B cell (primary cell): Measurements from ENCODE around the gene PHRF1. TPM values are rescaled to one million over a fixed set of nuclear protein-coding genes. Genes with fewer than 3 reads are reported as not detected.
A peak's percentile ranks its signal among the peaks of the same experiment; 100 is the strongest.

Experiments
- ATAC-seq: fragments of 200-7000 bp; cut with Tn5 transposase; one replicate; pipeline ENCODE4 v1.10.0; 2021; ENCODE audit warnings: low read depth, mild to moderate bottlenecking, moderate number of reproducible peaks, moderate library complexity
- CTCF ChIA-PET: fragments of 350-600 bp; sonication (Branson Sonifier 250); formaldehyde crosslinking; loops from one replicate; lab custom pipeline; 2021; ENCODE audit warnings: antibody characterized with exemption, inconsistent platforms; lab: Charles Lee
- POLR2A ChIA-PET: fragments of 350-600 bp; sonication (Branson Sonifier 250); formaldehyde crosslinking; loops from one replicate; lab custom pipeline; 2021; ENCODE audit warnings: antibody characterized with exemption; lab: Charles Lee
- DNase-seq: peaks from one replicate; pipeline ENCODE4 v3.0.0; 2013
- H2AFZ ChIP-seq: 2 replicates; pipeline ENCODE4 v1.6.1; 2012; ENCODE audit warnings: mild to moderate bottlenecking, low read depth, low read length; ENCODE audit not compliant: insufficient read depth, poor library complexity, severe bottlenecking
- H3K27ac ChIP-seq, 2 donors: 1 replicate in 1 of 2; 2 replicates in 1 of 2; pipeline ENCODE4 v1.5.1; 2012 to 2013; ENCODE audit warnings: low read length in 2 of 2, mild to moderate bottlenecking in 2 of 2, moderate library complexity in 1 of 2
- H3K27me3 ChIP-seq, 4 experiments: fragments of 200-600 bp in 1 of 4; sonication (generic) in 1 of 4; replicated peaks in 1 of 4; 1 replicate in 2 of 4; 2 replicates in 2 of 4; pipeline versions ENCODE4 v1.6.1 to v1.7.0; 2013 to 2016; ENCODE audit warnings: low read length in 3 of 4, mild to moderate bottlenecking in 2 of 4, mixed read lengths in 1 of 4, moderate library complexity in 1 of 4; ENCODE audit not compliant: insufficient read depth in 4 of 4, control insufficient read depth in 3 of 4; ENCODE audit errors: control extremely low read depth in 1 of 4
- H3K36me3 ChIP-seq, 2 experiments: replicated peaks in 1 of 2; 1 replicate in 1 of 2; 2 replicates in 1 of 2; pipeline versions ENCODE4 v1.6.1 to v1.7.1; 2013; ENCODE audit warnings: low read length in 1 of 2; ENCODE audit not compliant: insufficient read depth in 2 of 2, control insufficient read depth in 1 of 2; ENCODE audit errors: control extremely low read depth in 1 of 2, extremely low read depth in 1 of 2
- H3K4me1 ChIP-seq, 2 donors: fragments of 200-600 bp in 1 of 2; sonication (generic) in 1 of 2; 1 replicate in 1 of 2; 2 replicates in 1 of 2; pipeline versions ENCODE4 v1.5.1 to v1.6.1; 2013 to 2017; ENCODE audit warnings: low read length in 2 of 2; ENCODE audit not compliant: control insufficient read depth in 2 of 2, insufficient read depth in 2 of 2
- H3K4me2 ChIP-seq: replicated peaks from 2 replicates; pipeline ENCODE3; 2012; ENCODE audit warnings: mild to moderate bottlenecking, low read depth, low read length; ENCODE audit not compliant: poor library complexity, severe bottlenecking
- H3K4me3 ChIP-seq, 5 experiments: fragments of 200-600 bp in 1 of 5; sonication (generic) in 1 of 5; 1 replicate in 3 of 5; 2 replicates in 2 of 5; pipeline versions ENCODE4 v1.5.1 to v1.7.0; 2011 to 2016; ENCODE audit warnings: low read length in 4 of 5, mild to moderate bottlenecking in 4 of 5, low read depth in 2 of 5, control low read depth in 1 of 5, moderate library complexity in 1 of 5; ENCODE audit not compliant: insufficient read depth in 1 of 5; ENCODE audit errors: control extremely low read depth in 1 of 5, extremely low read depth in 1 of 5
- H3K79me2 ChIP-seq: fragments of 200-600 bp; sonication (generic); one replicate; pipeline ENCODE4 v1.6.0; 2016; ENCODE audit warnings: low read length; ENCODE audit not compliant: control insufficient read depth, insufficient read depth
- H3K9ac ChIP-seq: fragments of 200-600 bp; sonication (generic); 2 replicates; pipeline ENCODE4 v1.6.1; 2017; ENCODE audit warnings: mild to moderate bottlenecking, low read length, moderate library complexity
- H3K9me3 ChIP-seq, 3 donors: one replicate each; pipeline versions ENCODE4 v1.6.1 to v1.7.1; 2013; ENCODE audit warnings: low read length in 2 of 3; ENCODE audit not compliant: control insufficient read depth in 2 of 3, insufficient read depth in 1 of 3; ENCODE audit errors: control extremely low read depth in 1 of 3
- H4K20me1 ChIP-seq: 2 replicates; pipeline ENCODE4 v1.6.0; 2012; ENCODE audit warnings: mild to moderate bottlenecking, low read length; ENCODE audit not compliant: insufficient read depth, control insufficient read depth, poor library complexity, severe bottlenecking
- H3K27ac Mint-ChIP-seq: one replicate; pipeline ENCODE4 v1.8.0; 2021; ENCODE audit warnings: mixed read lengths
- H3K27me3 Mint-ChIP-seq: one replicate; pipeline ENCODE4 v1.8.0; 2021; ENCODE audit warnings: mixed read lengths
- H3K4me1 Mint-ChIP-seq: one replicate; pipeline ENCODE4 v1.8.0; 2021; ENCODE audit warnings: mixed read lengths
- H3K4me3 Mint-ChIP-seq: one replicate; pipeline ENCODE4 v1.8.0; 2021; ENCODE audit warnings: mixed read lengths
- H3K9me3 Mint-ChIP-seq: one replicate; pipeline ENCODE4 v1.8.0; 2022; ENCODE audit warnings: mixed read lengths; ENCODE audit not compliant: insufficient read depth
- EZH2 ChIP-seq: IDR thresholded peaks from 2 replicates; pipeline ENCODE4 v1.6.1; 2012; ENCODE audit warnings: borderline replicate concordance, low read depth, mild to moderate bottlenecking, moderate library complexity, low read length; ENCODE audit not compliant: insufficient read depth, poor library complexity, severe bottlenecking
- WGBS: methylation state at CpG from one replicate; pipeline ENCODE4 v1.1.5; 2013; ENCODE audit warnings: missing lambda C conversion rate; ENCODE audit not compliant: insufficient coverage; 5-methylcytosine and 5-hydroxymethylcytosine counted together
- intact Hi-C: fragments of 100-400 bp; cut with micrococcal nuclease; formaldehyde crosslinking; loops from one replicate; pipeline ENCODE4 v1.10.0; 2022
- polyA plus RNA-seq: library from polyadenylated mRNA; depleted of rRNA; stranded (reverse); fragments of >200 nt; gene quantifications from 2 replicates; pipeline ENCODE4 v1.2.3, GENCODE V29; 2012
- total RNA-seq, 2 donors: library from RNA; stranded (reverse); fragments of 120-200 nt in 1 of 2; gene quantifications; 1 replicate in 1 of 2; 2 replicates in 1 of 2; pipeline versions ENCODE4 v1.2.3 to v1.2.4, GENCODE V29; 2013 to 2022
- TF ChIP-seq, protein P1 (sequence below): fragments of 200-600 bp; IDR thresholded peaks from one replicate; pipeline ENCODE4 v1.8.0; 2022; ENCODE audit warnings: antibody characterized with exemption, mild to moderate bottlenecking

PHRF1 gene
- total and polyA plus RNA-seq, 2 donors (not counting 1 experiment from before 2014, with no cell fraction given): 22.3 to 57.9 TPM

GRCh38 chr11:630871-631270 lies 54.6 kb downstream of the PHRF1 start:
- Histone ChIP-seq H2AFZ (no peak overlapping the region), H3K27ac (no peak overlapping the region), H3K9ac (no peak overlapping the region), H3K27me3 (peaks cover 0 to 18% (median 8%) of the 10 kb centered on the region in 4 experiments), H3K4me3 (no peak overlapping the region), H3K4me1 (peaks cover 20 to 26% of the 10 kb centered on the region in 2 donors), H4K20me1 (no peaks in the 10 kb centered on the region), H3K79me2 (no peaks in the 10 kb centered on the region), H3K36me3 (no peaks in the 10 kb centered on the region), H3K9me3 (peaks cover 0 to 8% (median 0%) of the 10 kb centered on the region in 3 donors), H3K4me2 (no peak overlapping the region)
- CTCF ChIA-PET: no interaction called here
- Mint-ChIP-seq H3K27ac (no peak overlapping the region), H3K27me3 (peaks cover 29% of the 10 kb centered on the region), H3K4me1 (peaks cover 21% of the 10 kb centered on the region), H3K9me3 (no peaks in the 10 kb centered on the region), H3K4me3 (no peak overlapping the region)
- no peak for ATAC-seq
- TF ChIP-seq, protein P1, sequence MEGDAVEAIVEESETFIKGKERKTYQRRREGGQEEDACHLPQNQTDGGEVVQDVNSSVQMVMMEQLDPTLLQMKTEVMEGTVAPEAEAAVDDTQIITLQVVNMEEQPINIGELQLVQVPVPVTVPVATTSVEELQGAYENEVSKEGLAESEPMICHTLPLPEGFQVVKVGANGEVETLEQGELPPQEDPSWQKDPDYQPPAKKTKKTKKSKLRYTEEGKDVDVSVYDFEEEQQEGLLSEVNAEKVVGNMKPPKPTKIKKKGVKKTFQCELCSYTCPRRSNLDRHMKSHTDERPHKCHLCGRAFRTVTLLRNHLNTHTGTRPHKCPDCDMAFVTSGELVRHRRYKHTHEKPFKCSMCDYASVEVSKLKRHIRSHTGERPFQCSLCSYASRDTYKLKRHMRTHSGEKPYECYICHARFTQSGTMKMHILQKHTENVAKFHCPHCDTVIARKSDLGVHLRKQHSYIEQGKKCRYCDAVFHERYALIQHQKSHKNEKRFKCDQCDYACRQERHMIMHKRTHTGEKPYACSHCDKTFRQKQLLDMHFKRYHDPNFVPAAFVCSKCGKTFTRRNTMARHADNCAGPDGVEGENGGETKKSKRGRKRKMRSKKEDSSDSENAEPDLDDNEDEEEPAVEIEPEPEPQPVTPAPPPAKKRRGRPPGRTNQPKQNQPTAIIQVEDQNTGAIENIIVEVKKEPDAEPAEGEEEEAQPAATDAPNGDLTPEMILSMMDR: no peak
- TF ChIP-seq EZH2: no peak
- 67% methylated on average over 1 of the region's 5 CpGs for WGBS
- intact Hi-C loops: no loop called here
- POLR2A ChIA-PET: no interaction called here
- DNase-seq: no peak

DNA sequence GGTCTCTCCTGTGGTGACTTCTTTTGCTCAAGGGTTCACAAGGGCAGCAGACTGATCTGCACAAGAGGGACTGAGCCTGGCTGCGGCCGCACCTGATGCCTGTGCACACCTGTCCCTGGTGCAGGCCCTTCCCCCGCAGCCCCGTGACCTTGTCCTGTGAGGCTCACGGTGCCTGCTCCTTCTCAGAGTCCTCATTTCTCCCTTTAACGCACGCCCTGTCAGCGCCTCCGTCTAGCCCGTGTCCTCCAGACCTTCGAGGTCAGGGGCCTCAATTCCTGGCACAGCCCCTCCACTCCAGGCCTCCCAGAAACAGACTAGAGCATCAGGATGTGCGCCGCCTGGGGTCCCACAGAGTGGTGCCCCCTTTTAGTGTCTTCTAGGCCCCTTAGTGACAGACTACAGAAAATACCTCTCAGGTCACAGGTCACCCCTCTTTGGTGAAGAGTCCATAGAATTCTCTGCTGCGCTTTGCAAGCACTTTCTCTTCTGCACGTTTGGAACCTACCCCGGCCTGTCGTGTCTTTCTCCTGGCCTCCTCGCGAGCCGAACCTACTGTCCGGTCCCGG lies 59.8 kb downstream of the PHRF1 start:
- Histone ChIP-seq H3K9me3 (peaks cover 0 to 7% (median 0%) of the 10 kb centered on the region in 3 donors), H3K36me3 (no peaks in the 10 kb centered on the region), H3K27me3 (peaks cover 0 to 38% (median 20%) of the 10 kb centered on the region in 4 experiments), H2AFZ (no peak overlapping the region), H4K20me1 (peaks cover 12% of the 10 kb centered on the region), H3K4me1 (peaks cover 22 to 28% of the 10 kb centered on the region in 2 donors), H3K4me2 (no peak overlapping the region), H3K27ac (no peak overlapping the region), H3K79me2 (no peaks in the 10 kb centered on the region), H3K9ac (no peak overlapping the region), H3K4me3 (no peak overlapping the region)
- Mint-ChIP-seq H3K27ac (no peak overlapping the region), H3K4me3 (peak overlapping the region; percentile 15), H3K27me3 (peaks cover 28% of the 10 kb centered on the region), H3K4me1 (peaks cover 21% of the 10 kb centered on the region), H3K9me3 (no peaks in the 10 kb centered on the region)
- CTCF ChIA-PET: no interaction called here
- intact Hi-C loops: no loop called here
- POLR2A ChIA-PET: no interaction called here
- no peak for TF ChIP-seq EZH2
- TF ChIP-seq, protein P1: no peak
- 91% methylated on average over 20 of the region's 22 CpGs for WGBS
- DNase-seq (no peak), ATAC-seq (no peak)
